ENCODE data around the gene GALE.

DNA sequence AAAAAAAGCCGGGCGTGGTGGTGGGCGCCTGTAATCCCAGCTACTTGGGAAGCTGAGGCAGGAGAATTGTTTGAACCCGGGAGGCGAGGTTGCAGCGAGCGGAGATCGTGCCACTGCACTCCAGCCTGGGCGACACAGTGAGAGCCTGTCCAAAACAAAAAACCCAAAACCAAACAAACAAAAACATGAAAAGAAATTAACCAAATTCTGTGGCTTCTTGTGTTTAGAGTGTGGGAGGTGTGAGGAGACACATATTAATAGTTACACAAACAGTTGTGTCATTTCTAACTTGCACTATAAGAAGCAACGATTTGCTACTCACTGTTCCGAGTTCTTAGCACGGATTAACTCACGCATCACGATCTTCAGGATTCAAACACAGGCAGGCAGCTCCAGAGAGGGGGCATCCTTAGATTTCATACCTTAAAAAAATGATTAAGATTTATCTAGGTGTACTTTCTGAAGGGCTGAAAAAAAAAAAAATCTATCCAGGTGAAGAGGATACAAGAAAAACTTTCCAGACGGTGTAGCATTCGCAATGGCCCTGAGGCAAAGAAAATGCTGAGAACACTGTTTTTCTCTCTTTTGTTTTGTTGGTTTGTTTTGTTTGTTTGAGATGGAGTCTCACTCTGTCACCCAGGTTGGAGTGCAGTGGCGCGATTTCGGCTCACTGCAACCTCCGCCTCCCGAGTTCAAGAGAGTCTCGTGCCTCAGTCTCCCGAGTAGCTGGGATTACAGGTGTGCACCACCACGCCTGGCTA is 25.4 kb upstream of the GALE start:
- TF ChIP-seq, protein P1, sequence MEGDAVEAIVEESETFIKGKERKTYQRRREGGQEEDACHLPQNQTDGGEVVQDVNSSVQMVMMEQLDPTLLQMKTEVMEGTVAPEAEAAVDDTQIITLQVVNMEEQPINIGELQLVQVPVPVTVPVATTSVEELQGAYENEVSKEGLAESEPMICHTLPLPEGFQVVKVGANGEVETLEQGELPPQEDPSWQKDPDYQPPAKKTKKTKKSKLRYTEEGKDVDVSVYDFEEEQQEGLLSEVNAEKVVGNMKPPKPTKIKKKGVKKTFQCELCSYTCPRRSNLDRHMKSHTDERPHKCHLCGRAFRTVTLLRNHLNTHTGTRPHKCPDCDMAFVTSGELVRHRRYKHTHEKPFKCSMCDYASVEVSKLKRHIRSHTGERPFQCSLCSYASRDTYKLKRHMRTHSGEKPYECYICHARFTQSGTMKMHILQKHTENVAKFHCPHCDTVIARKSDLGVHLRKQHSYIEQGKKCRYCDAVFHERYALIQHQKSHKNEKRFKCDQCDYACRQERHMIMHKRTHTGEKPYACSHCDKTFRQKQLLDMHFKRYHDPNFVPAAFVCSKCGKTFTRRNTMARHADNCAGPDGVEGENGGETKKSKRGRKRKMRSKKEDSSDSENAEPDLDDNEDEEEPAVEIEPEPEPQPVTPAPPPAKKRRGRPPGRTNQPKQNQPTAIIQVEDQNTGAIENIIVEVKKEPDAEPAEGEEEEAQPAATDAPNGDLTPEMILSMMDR (IDR thresholded peaks at IDR 0.05): no peak
- no peak for TF ChIP-seq POLR2A (IDR thresholded peaks at IDR 0.05)

Data from prostate gland (tissue), 2 donors.